H9 (cell line): ENCODE data around the gene ZBBX. TPM values are rescaled to one million over a fixed set of nuclear protein-coding genes. Genes with fewer than 3 reads are reported as not detected.

ENCODE experiments used
- DNase-seq: peaks from one replicate; pipeline ENCODE4 v3.0.0-alpha.2; 2017
- H2AFZ ChIP-seq: one replicate; pipeline ENCODE4 v1.6.1; 2013; ENCODE audit warnings: mild to moderate bottlenecking, low read length, control low read depth, moderate library complexity
- H2AK5ac ChIP-seq: 2 replicates; pipeline ENCODE4 v1.6.1; 2013; ENCODE audit warnings: low read length, control low read depth, mixed read lengths; ENCODE audit not compliant: insufficient read length
- H2BK120ac ChIP-seq: one replicate; pipeline ENCODE4 v1.6.1; 2013; ENCODE audit warnings: low read depth, mild to moderate bottlenecking, low read length, control low read depth, inconsistent platforms; ENCODE audit not compliant: poor library complexity, severe bottlenecking
- H2BK12ac ChIP-seq: 2 replicates; pipeline ENCODE4 v1.6.1; 2013; ENCODE audit warnings: low read length, control low read depth, mixed read lengths, low read depth; ENCODE audit not compliant: insufficient read length
- H2BK15ac ChIP-seq: 2 replicates; pipeline ENCODE4 v1.6.1; 2013; ENCODE audit warnings: low read depth, low read length, control low read depth
- H2BK20ac ChIP-seq: one replicate; pipeline ENCODE4 v1.6.1; 2013; ENCODE audit warnings: low read depth, mild to moderate bottlenecking, low read length, control low read depth, inconsistent platforms; ENCODE audit not compliant: poor library complexity, severe bottlenecking
- H2BK5ac ChIP-seq: 2 replicates; pipeline ENCODE4 v1.6.1; 2013; ENCODE audit warnings: low read length, control low read depth, mixed read lengths; ENCODE audit not compliant: insufficient read length
- H3K14ac ChIP-seq: 2 replicates; pipeline ENCODE4 v1.6.1; 2013; ENCODE audit warnings: low read length, control low read depth; ENCODE audit not compliant: insufficient read depth
- H3K18ac ChIP-seq: 2 replicates; pipeline ENCODE4 v1.6.1; 2013; ENCODE audit warnings: low read depth, mild to moderate bottlenecking, mixed read lengths, low read length, control low read depth; ENCODE audit not compliant: insufficient read length
- H3K23ac ChIP-seq: 2 replicates; pipeline ENCODE4 v1.6.1; 2013; ENCODE audit warnings: low read length, control low read depth, mixed read lengths, low read depth; ENCODE audit not compliant: insufficient read length
- H3K23me2 ChIP-seq: 2 replicates; pipeline ENCODE4 v1.6.1; 2013; ENCODE audit warnings: low read depth, mild to moderate bottlenecking, mixed read lengths, low read length, control low read depth; ENCODE audit not compliant: insufficient read length, poor library complexity, severe bottlenecking
- H3K27ac ChIP-seq: 2 replicates; pipeline ENCODE4 v1.5.1; 2013; ENCODE audit warnings: low read length, control low read depth, mixed read lengths, low read depth; ENCODE audit not compliant: insufficient read length
- H3K27me3 ChIP-seq: 2 replicates; pipeline ENCODE4 v1.6.1; 2013; ENCODE audit warnings: low read length, control low read depth, inconsistent platforms; ENCODE audit not compliant: insufficient read depth
- H3K4ac ChIP-seq: 2 replicates; pipeline ENCODE4 v1.6.1; 2013; ENCODE audit warnings: low read depth, mild to moderate bottlenecking, control low read depth, inconsistent platforms, low read length, moderate library complexity
- H3K4me1 ChIP-seq: 2 replicates; pipeline ENCODE4 v1.6.1; 2013; ENCODE audit warnings: low read length, control low read depth, inconsistent platforms; ENCODE audit not compliant: insufficient read depth
- H3K4me2 ChIP-seq: 2 replicates; pipeline ENCODE4 v1.6.1; 2013; ENCODE audit warnings: low read length, control low read depth, mixed read lengths; ENCODE audit not compliant: insufficient read length, insufficient read depth
- H3K56ac ChIP-seq: 2 replicates; pipeline ENCODE4 v1.6.1; 2013; ENCODE audit warnings: low read depth, mild to moderate bottlenecking, mixed read lengths, low read length, control low read depth; ENCODE audit not compliant: insufficient read length
- H3K79me1 ChIP-seq: 2 replicates; pipeline ENCODE4 v1.6.1; 2013; ENCODE audit warnings: low read depth, mild to moderate bottlenecking, moderate library complexity, low read length, control low read depth, inconsistent platforms; ENCODE audit not compliant: insufficient read depth, poor library complexity, severe bottlenecking
- H3K79me2 ChIP-seq: 2 replicates; pipeline ENCODE4 v1.6.1; 2013; ENCODE audit warnings: low read length, control low read depth, inconsistent platforms; ENCODE audit not compliant: insufficient read depth
- H3K9ac ChIP-seq: 2 replicates; pipeline ENCODE4 v1.6.1; 2013; ENCODE audit warnings: low read length, control low read depth, mixed read lengths; ENCODE audit not compliant: insufficient read length; ENCODE audit errors: extremely low read depth
- H3K9me3 ChIP-seq: one replicate; pipeline ENCODE4 v1.6.1; 2013; ENCODE audit warnings: low read depth, low read length, inconsistent platforms; ENCODE audit not compliant: control insufficient read depth
- H3T11ph ChIP-seq: one replicate; pipeline ENCODE4 v1.6.1; 2013; ENCODE audit warnings: mild to moderate bottlenecking, low read length, control low read depth, inconsistent platforms
- H4K20me1 ChIP-seq: one replicate; pipeline ENCODE4 v1.6.1; 2013; ENCODE audit not compliant: control insufficient read depth, insufficient read length, insufficient read depth
- H4K5ac ChIP-seq: 2 replicates; pipeline ENCODE4 v1.6.1; 2013; ENCODE audit warnings: low read depth, mild to moderate bottlenecking, mixed read lengths, low read length, control low read depth; ENCODE audit not compliant: insufficient read length
- H4K8ac ChIP-seq: replicated peaks from 2 replicates; pipeline ENCODE4 v1.6.1; 2013; ENCODE audit warnings: low read length, control low read depth, mixed read lengths, low read depth; ENCODE audit not compliant: insufficient read length
- H4K91ac ChIP-seq: 2 replicates; pipeline ENCODE4 v1.6.1; 2013; ENCODE audit warnings: low read depth, mild to moderate bottlenecking, moderate library complexity, mixed read lengths, low read length, control low read depth; ENCODE audit not compliant: insufficient read length
- H3K27ac Mint-ChIP-seq, 3 experiments: 2 replicates in 2 of 3; 3 replicates in 1 of 3; pipeline ENCODE4 v1.8.0; 2020 to 2021; ENCODE audit warnings: mixed read lengths in 3 of 3, mild to moderate bottlenecking in 1 of 3, moderate library complexity in 1 of 3
- H3K27me3 Mint-ChIP-seq: 2 replicates; pipeline ENCODE4 v1.8.0; 2021; ENCODE audit warnings: low read depth, mild to moderate bottlenecking, moderate library complexity, mixed read lengths
- H3K36me3 Mint-ChIP-seq, 3 experiments: 2 replicates in 2 of 3; 3 replicates in 1 of 3; pipeline ENCODE4 v1.8.0; 2020 to 2021; ENCODE audit warnings: low read depth in 3 of 3, mixed read lengths in 3 of 3; ENCODE audit not compliant: insufficient read depth in 1 of 3
- H3K4me1 Mint-ChIP-seq, 2 experiments: 2 replicates each; pipeline ENCODE4 v1.8.0; 2020; ENCODE audit warnings: mixed read lengths in 2 of 2
- H3K4me3 Mint-ChIP-seq, 2 experiments: 2 replicates in 1 of 2; 3 replicates in 1 of 2; pipeline ENCODE4 v1.8.0; 2020 to 2021; ENCODE audit warnings: mild to moderate bottlenecking in 2 of 2, mixed read lengths in 2 of 2, moderate library complexity in 1 of 2
- H3K9me3 Mint-ChIP-seq, 2 experiments: 2 replicates in 1 of 2; 3 replicates in 1 of 2; pipeline ENCODE4 v1.8.0; 2020; ENCODE audit warnings: mild to moderate bottlenecking in 2 of 2, mixed read lengths in 2 of 2, moderate library complexity in 1 of 2
- WGBS: extraction: QIAGEN DNeasy Blood & Tissue Kit; methylation state at CpG from one replicate; pipeline ENCODE4 v1.1.7; 2013; ENCODE audit warnings: missing lambda C conversion rate, low lambda C conversion rate, mixed read lengths; ENCODE audit not compliant: insufficient read length; ENCODE audit errors: extremely low coverage; 5-methylcytosine and 5-hydroxymethylcytosine counted together
- total RNA-seq: library from RNA; stranded (reverse); gene quantifications from 2 replicates; pipeline ENCODE4 v1.2.1, GENCODE V29; 2021
- TF ChIP-seq, protein P1 (sequence below): fragments of 200-600 bp; sonication (generic); conservative IDR thresholded peaks from 3 replicates; pipeline ENCODE4 v1.8.0; 2021; ENCODE audit warnings: antibody characterized with exemption, mild to moderate bottlenecking

The ZBBX gene
- total RNA-seq, 1 experiment from 2014 or later = 2.4 TPM

GRCh38 chr3:167228135-167228534 lies 152.0 kb downstream of the ZBBX start:
- no peak overlapping the region for H3K18ac ChIP-seq
- TF ChIP-seq, protein P1, sequence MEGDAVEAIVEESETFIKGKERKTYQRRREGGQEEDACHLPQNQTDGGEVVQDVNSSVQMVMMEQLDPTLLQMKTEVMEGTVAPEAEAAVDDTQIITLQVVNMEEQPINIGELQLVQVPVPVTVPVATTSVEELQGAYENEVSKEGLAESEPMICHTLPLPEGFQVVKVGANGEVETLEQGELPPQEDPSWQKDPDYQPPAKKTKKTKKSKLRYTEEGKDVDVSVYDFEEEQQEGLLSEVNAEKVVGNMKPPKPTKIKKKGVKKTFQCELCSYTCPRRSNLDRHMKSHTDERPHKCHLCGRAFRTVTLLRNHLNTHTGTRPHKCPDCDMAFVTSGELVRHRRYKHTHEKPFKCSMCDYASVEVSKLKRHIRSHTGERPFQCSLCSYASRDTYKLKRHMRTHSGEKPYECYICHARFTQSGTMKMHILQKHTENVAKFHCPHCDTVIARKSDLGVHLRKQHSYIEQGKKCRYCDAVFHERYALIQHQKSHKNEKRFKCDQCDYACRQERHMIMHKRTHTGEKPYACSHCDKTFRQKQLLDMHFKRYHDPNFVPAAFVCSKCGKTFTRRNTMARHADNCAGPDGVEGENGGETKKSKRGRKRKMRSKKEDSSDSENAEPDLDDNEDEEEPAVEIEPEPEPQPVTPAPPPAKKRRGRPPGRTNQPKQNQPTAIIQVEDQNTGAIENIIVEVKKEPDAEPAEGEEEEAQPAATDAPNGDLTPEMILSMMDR = no peak
- H3K4me2 ChIP-seq = no peak overlapping the region
- no peak for DNase-seq
- no peak overlapping the region for H4K91ac ChIP-seq
- Mint-ChIP-seq H3K4me1 (no peaks in the 10 kb centered on the region), H3K27me3 (no peaks in the 10 kb centered on the region), H3K4me3 (no peak overlapping the region), H3K27ac (no peak overlapping the region), H3K9me3 (no peaks in the 10 kb centered on the region), H3K36me3 (no peaks in the 10 kb centered on the region)
- no peak overlapping the region for H3K14ac ChIP-seq
- no peak overlapping the region for H3T11ph ChIP-seq
- no peaks in the 10 kb centered on the region for H3K4me1 ChIP-seq
- WGBS = no CpG with 5 or more reads among the region's 3 CpGs
- H3K9me3 ChIP-seq = no peaks in the 10 kb centered on the region
- H2BK5ac ChIP-seq = no peak overlapping the region
- no peaks in the 10 kb centered on the region for H3K79me2 ChIP-seq
- H2BK15ac ChIP-seq = no peak overlapping the region
- no peak overlapping the region for H2BK120ac ChIP-seq
- no peak overlapping the region for H3K27ac ChIP-seq
- H2BK12ac ChIP-seq = no peak overlapping the region
- no peak overlapping the region for H4K8ac ChIP-seq
- H2AFZ ChIP-seq = no peak overlapping the region
- no peaks in the 10 kb centered on the region for H3K79me1 ChIP-seq
- no peak overlapping the region for H3K9ac ChIP-seq
- H3K23me2 ChIP-seq = no peaks in the 10 kb centered on the region
- no peaks in the 10 kb centered on the region for H3K27me3 ChIP-seq
- H3K23ac ChIP-seq = no peak overlapping the region
- no peaks in the 10 kb centered on the region for H4K20me1 ChIP-seq
- no peak overlapping the region for H2BK20ac ChIP-seq
- no peak overlapping the region for H3K4ac ChIP-seq
- H4K5ac ChIP-seq = no peak overlapping the region
- no peak overlapping the region for H3K56ac ChIP-seq
- no peak overlapping the region for H2AK5ac ChIP-seq
